GM23248 (cell line): Measurements from ENCODE around the gene ANXA11. TPM values are rescaled to one million over a fixed set of nuclear protein-coding genes. Genes with fewer than 3 reads are reported as not detected.
A peak's percentile ranks its signal among the peaks of the same experiment; 100 is the strongest.

ENCODE experiments used
- DNase-seq: peaks from one replicate; pipeline ENCODE4 v3.0.0-alpha.2; 2015
- H2AFZ ChIP-seq: fragments of 200-600 bp; sonication (generic); 2 replicates; pipeline ENCODE4 v1.6.1; 2016; ENCODE audit warnings: antibody characterized with exemption
- H3F3A ChIP-seq: fragments of 200-600 bp; sonication (generic); 2 replicates; pipeline ENCODE4 v1.6.1; 2016; ENCODE audit warnings: mild to moderate bottlenecking, antibody characterized with exemption, mixed run types; ENCODE audit not compliant: insufficient read depth
- H3K27ac ChIP-seq: fragments of 200-600 bp; sonication (generic); 2 replicates; pipeline ENCODE4 v1.5.1; 2016; ENCODE audit warnings: mild to moderate bottlenecking
- H3K27me3 ChIP-seq: fragments of 200-600 bp; sonication (generic); replicated peaks from 2 replicates; pipeline ENCODE4 v1.6.1; 2016; ENCODE audit warnings: mild to moderate bottlenecking; ENCODE audit not compliant: insufficient read depth
- H3K36me3 ChIP-seq: fragments of 200-600 bp; sonication (generic); 2 replicates; pipeline ENCODE4 v1.6.1; 2016; ENCODE audit warnings: low read depth, mild to moderate bottlenecking
- H3K4me1 ChIP-seq: fragments of 200-600 bp; sonication (generic); 2 replicates; pipeline ENCODE4 v1.6.1; 2016; ENCODE audit warnings: mild to moderate bottlenecking; ENCODE audit not compliant: insufficient read depth
- H3K4me2 ChIP-seq: fragments of 200-600 bp; sonication (generic); one replicate; pipeline ENCODE4 v1.6.1; 2016; ENCODE audit warnings: mild to moderate bottlenecking; ENCODE audit not compliant: unreplicated experiment
- H3K4me3 ChIP-seq: fragments of 200-600 bp; sonication (generic); 2 replicates; pipeline ENCODE4 v1.5.1; 2016; ENCODE audit warnings: mild to moderate bottlenecking
- H3K79me2 ChIP-seq: fragments of 200-600 bp; sonication (generic); 2 replicates; pipeline ENCODE4 v1.6.1; 2016; ENCODE audit warnings: mild to moderate bottlenecking; ENCODE audit not compliant: insufficient read depth
- H3K9ac ChIP-seq: fragments of 200-600 bp; sonication (generic); 2 replicates; pipeline ENCODE4 v1.6.1; 2016; ENCODE audit warnings: mild to moderate bottlenecking
- H3K9me2 ChIP-seq: fragments of 200-600 bp; sonication (generic); 2 replicates; pipeline ENCODE4 v1.6.1; 2016; ENCODE audit warnings: mixed run types, mild to moderate bottlenecking, moderate library complexity; ENCODE audit not compliant: insufficient read depth
- H3K9me3 ChIP-seq: fragments of 200-600 bp; sonication (generic); one replicate; pipeline ENCODE4 v1.6.1; 2017; ENCODE audit warnings: low read depth
- H4K20me1 ChIP-seq: fragments of 200-600 bp; sonication (generic); 2 replicates; pipeline ENCODE4 v1.6.0; 2016; ENCODE audit not compliant: insufficient read depth
- EZH2 ChIP-seq: fragments of 200-600 bp; sonication (generic); IDR thresholded peaks from 2 replicates; pipeline ENCODE4 v1.6.1; 2018; ENCODE audit warnings: antibody characterized with exemption, mild to moderate bottlenecking; ENCODE audit not compliant: insufficient read depth, poor library complexity, severe bottlenecking
- EZH2phosphoT487 ChIP-seq: fragments of 200-600 bp; sonication (generic); IDR thresholded peaks from 2 replicates; pipeline ENCODE4 v1.6.1; 2018; ENCODE audit warnings: antibody characterized with exemption, moderate library complexity, mild to moderate bottlenecking, low read depth; ENCODE audit not compliant: insufficient read depth
- WGBS, 2 experiments: methylation state at CpG; one replicate each; pipeline ENCODE4 v1.1.6; 2015 to 2017; ENCODE audit warnings: low lambda C conversion rate in 2 of 2, low coverage in 1 of 2; ENCODE audit errors: missing lambda C conversion rate in 2 of 2; 5-methylcytosine and 5-hydroxymethylcytosine counted together
- in situ Hi-C: fragments of 300-500 bp; cut with MboI; formaldehyde crosslinking; loops from 2 replicates; pipeline ENCODE4 v1.15.0; 2020
- polyA plus RNA-seq: library from polyadenylated mRNA; unstranded; fragments of >200 nt; fragmentation: Nextera tagmentation; extraction: Ambion mirVana; gene quantifications from 2 replicates; pipeline ENCODE4 v1.2.1, GENCODE V29; 2016
- total RNA-seq: library from RNA; depleted of rRNA; stranded (reverse); fragments of >200 nt; shearing (Covaris generic); gene quantifications from 2 replicates; pipeline ENCODE4 v1.2.3, GENCODE V29; 2014

Gene ANXA11
- total and polyA plus RNA-seq, 2 experiments from 2014 or later, result 116 to 189 TPM

- no peak for TF ChIP-seq EZH2
- no peak for TF ChIP-seq EZH2phosphoT487
- no peak overlapping the region for H3K9ac ChIP-seq
- H4K20me1 ChIP-seq, result no peaks in the 10 kb centered on the region
- H3K79me2 ChIP-seq, result peaks cover 77% of the 10 kb centered on the region
- peaks cover 11% of the 10 kb centered on the region for H3K36me3 ChIP-seq
- H3K9me3 ChIP-seq, result no peaks in the 10 kb centered on the region
- no peaks in the 10 kb centered on the region for H3K9me2 ChIP-seq
- no peak overlapping the region for H3K4me3 ChIP-seq
- in situ Hi-C loops, result no loop called here
- peaks cover 13% of the 10 kb centered on the region; the same call in 1 of the 2 replicates for H3F3A ChIP-seq
- H3K4me2 ChIP-seq, result no peak overlapping the region
- no peaks in the 10 kb centered on the region for H3K27me3 ChIP-seq
- DNase-seq, result no peak
- H3K27ac ChIP-seq, result no peak overlapping the region
- WGBS, 2 experiments, result 68 to 71% methylated on average over 7 of the region's 7 CpGs
- H2AFZ ChIP-seq, result no peak overlapping the region
- peaks cover 28% of the 10 kb centered on the region for H3K4me1 ChIP-seq
Observed at GRCh38 chr10:80168162-80168511, 37.2 kb downstream of the ANXA11 start.

DNA sequence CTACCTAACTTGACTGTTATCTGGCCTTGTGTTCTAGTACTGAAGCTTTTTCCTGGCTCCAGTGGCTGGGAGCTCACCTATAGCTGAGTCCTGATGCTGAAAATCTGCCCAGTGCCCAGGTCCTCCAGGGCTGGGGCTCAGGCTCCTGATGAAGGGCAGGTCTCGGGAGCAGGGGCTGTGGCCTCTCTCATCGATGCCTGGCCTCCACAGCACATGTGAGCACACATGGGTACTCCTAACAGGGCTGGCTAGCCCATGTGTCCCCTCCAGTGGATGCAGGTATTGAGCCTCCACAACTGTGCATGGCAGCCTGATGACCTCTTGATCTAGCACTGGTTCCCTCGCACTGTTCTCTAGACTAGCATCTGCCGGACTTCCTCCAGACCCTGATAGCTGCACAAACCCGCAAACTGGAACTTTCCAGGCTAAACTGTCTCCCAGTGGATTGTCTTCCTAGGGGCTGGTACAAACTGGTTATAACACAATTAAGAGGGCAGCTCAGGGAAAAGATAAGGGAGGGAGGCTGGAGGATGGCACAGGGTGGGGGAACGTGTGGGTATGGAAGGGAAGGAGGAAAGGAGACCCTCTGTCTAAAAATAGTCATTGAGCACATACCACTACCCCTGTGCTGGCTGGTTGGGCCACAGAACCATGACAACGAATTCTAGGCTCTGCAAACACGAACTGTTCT lies 37.7 kb downstream of the ANXA11 start:
- H3K9ac ChIP-seq, result no peak overlapping the region
- WGBS, 2 experiments, result 80 to 82% methylated on average over 8 of the region's 8 CpGs
- peaks cover 77% of the 10 kb centered on the region for H3K79me2 ChIP-seq
- no peaks in the 10 kb centered on the region for H4K20me1 ChIP-seq
- H3K4me2 ChIP-seq, result no peak overlapping the region
- H3K36me3 ChIP-seq, result peaks cover 16% of the 10 kb centered on the region
- peaks cover 13% of the 10 kb centered on the region; the same call in 1 of the 2 replicates for H3F3A ChIP-seq
- in situ Hi-C loops, result no loop called here
- H3K4me3 ChIP-seq, result no peak overlapping the region
- no peaks in the 10 kb centered on the region for H3K9me2 ChIP-seq
- peaks cover 29% of the 10 kb centered on the region for H3K4me1 ChIP-seq
- DNase-seq, result no peak
- no peaks in the 10 kb centered on the region for H3K27me3 ChIP-seq
- H3K27ac ChIP-seq, result no peak overlapping the region
- TF ChIP-seq EZH2phosphoT487 (no peak), EZH2 (no peak)
- H3K9me3 ChIP-seq, result no peaks in the 10 kb centered on the region
- no peak overlapping the region for H2AFZ ChIP-seq

GRCh38 chr10:80166581-80167470 lies 38.5 kb downstream of the ANXA11 start:
- peak overlapping the region; percentile 24 for H3K9ac ChIP-seq
- TF ChIP-seq EZH2 (no peak), EZH2phosphoT487 (no peak)
- peaks cover 29% of the 10 kb centered on the region for H3K4me1 ChIP-seq
- no peaks in the 10 kb centered on the region for H4K20me1 ChIP-seq
- peak overlapping the region; percentile 16; the same call in 1 of the 2 replicates for H3K27ac ChIP-seq
- H3K9me3 ChIP-seq, result no peaks in the 10 kb centered on the region
- peak overlapping the region; percentile 29 for H3K4me2 ChIP-seq
- no peak for DNase-seq
- no peaks in the 10 kb centered on the region for H3K27me3 ChIP-seq
- H3K36me3 ChIP-seq, result peaks cover 24% of the 10 kb centered on the region
- H3K9me2 ChIP-seq, result no peaks in the 10 kb centered on the region
- 89 to 93% methylated on average over 26 to 28 of the region's 28 CpGs for WGBS, 2 experiments
- peaks cover 13% of the 10 kb centered on the region; the same call in 1 of the 2 replicates for H3F3A ChIP-seq
- H2AFZ ChIP-seq, result no peak overlapping the region
- no peak overlapping the region for H3K4me3 ChIP-seq
- peaks cover 77% of the 10 kb centered on the region for H3K79me2 ChIP-seq
- in situ Hi-C loops, result no loop called here

- no peak overlapping the region for H2AFZ ChIP-seq
- TF ChIP-seq EZH2 (no peak), EZH2phosphoT487 (no peak)
- peaks cover 29% of the 10 kb centered on the region for H3K4me1 ChIP-seq
- H3K9ac ChIP-seq, result no peak overlapping the region
- H3F3A ChIP-seq, result peaks cover 20% of the 10 kb centered on the region
- no peaks in the 10 kb centered on the region for H4K20me1 ChIP-seq
- H3K27ac ChIP-seq, result no peak overlapping the region
- no peaks in the 10 kb centered on the region for H3K9me3 ChIP-seq
- in situ Hi-C loops, result no loop called here
- peaks cover 69% of the 10 kb centered on the region for H3K79me2 ChIP-seq
- H3K9me2 ChIP-seq, result no peaks in the 10 kb centered on the region
- DNase-seq, result peak; percentile 57
- H3K4me2 ChIP-seq, result no peak overlapping the region
- peaks cover 32% of the 10 kb centered on the region for H3K36me3 ChIP-seq
- H3K27me3 ChIP-seq, result no peaks in the 10 kb centered on the region
- 79 to 87% methylated on average over 7 of the region's 7 CpGs for WGBS, 2 experiments
- no peak overlapping the region for H3K4me3 ChIP-seq
Observed at GRCh38 chr10:80165173-80165572, 40.2 kb downstream of the ANXA11 start.
